Vagina (tissue), 2 donors: Measurements from ENCODE around the gene SNX24. TPM values are rescaled to one million over a fixed set of nuclear protein-coding genes. Genes with fewer than 3 reads are reported as not detected.
"Not testable (repeated sequence)": the region's sequence is repeated elsewhere in the genome, so short reads cannot be mapped to it uniquely, and the experiment has no call there.

Source experiments
- DNase-seq, 2 donors: peaks; one replicate each; pipeline ENCODE4 v3.0.0-alpha.2; 2017; ENCODE audit errors: extremely low spot score in 2 of 2
- H3K27ac ChIP-seq: fragments of 200-600 bp; sonication (generic); one replicate; pipeline ENCODE4 v1.5.1; 2019
- H3K27me3 ChIP-seq: fragments of 200-600 bp; sonication (generic); one replicate; pipeline ENCODE4 v1.5.1; 2019
- H3K36me3 ChIP-seq, 2 donors: fragments of 200-600 bp; sonication (generic); one replicate each; pipeline ENCODE4 v1.5.1; 2017 to 2019
- H3K4me1 ChIP-seq: fragments of 200-600 bp; sonication (generic); one replicate; pipeline ENCODE4 v1.5.1; 2019
- H3K4me3 ChIP-seq, 2 donors: fragments of 200-600 bp; sonication (generic); 1 replicate in 1 of 2; 2 replicates in 1 of 2; pipeline ENCODE4 v1.5.1; 2016 to 2019
- H3K9me3 ChIP-seq: fragments of 200-600 bp; sonication (generic); one replicate; pipeline ENCODE4 v1.5.1; 2019
- CTCF ChIP-seq, 3 experiments: fragments of 450-650 bp in 2 of 3; fragments of 200-600 bp in 1 of 3; sonication (generic) in 1 of 3; IDR thresholded peaks; one replicate each; pipeline ENCODE4 v1.5.1; 2017 to 2019; ENCODE audit warnings: antibody characterized with exemption in 3 of 3, mild to moderate bottlenecking in 2 of 3, moderate library complexity in 2 of 3
- POLR2A ChIP-seq, 2 donors: fragments of 450-650 bp; IDR thresholded peaks; one replicate each; pipeline ENCODE4 v1.6.1; 2017; ENCODE audit warnings: antibody characterized with exemption in 2 of 2, mild to moderate bottlenecking in 2 of 2, moderate library complexity in 2 of 2
- POLR2AphosphoS5 ChIP-seq, 2 donors: sonication (generic); formaldehyde crosslinking; IDR thresholded peaks; one replicate each; pipeline ENCODE4 v1.9.0; 2017; ENCODE audit warnings: antibody characterized with exemption in 2 of 2, mild to moderate bottlenecking in 2 of 2, low read depth in 1 of 2; ENCODE audit not compliant: insufficient read depth in 1 of 2
- intact Hi-C: fragments of 100-400 bp; cut with DNase I; formaldehyde crosslinking; loops from one replicate; pipeline ENCODE4 v1.15.1; 2023
- total RNA-seq: library from RNA; depleted of rRNA; stranded (reverse); fragments of >200 nt; gene quantifications from one replicate; pipeline ENCODE4 v1.2.3, GENCODE V29; 2016

Gene SNX24
- total RNA-seq, 1 donor from 2014 or later, result 19.4 TPM

- intact Hi-C loops, result no loop called here
- Histone ChIP-seq H3K4me3 (no peak overlapping the region), H3K27ac (no peak overlapping the region)
Measured at GRCh38 chr5:122965111-122965510, 119.7 kb downstream of the SNX24 start.

GRCh38 chr5:122967085-122967484, 121.7 kb downstream of the SNX24 start:
- TF ChIP-seq CTCF (IDR thresholded peaks at IDR 0.05), result no peak
- TF ChIP-seq POLR2A (IDR thresholded peaks at IDR 0.05), result no peak
- TF ChIP-seq POLR2AphosphoS5 (IDR thresholded peaks at IDR 0.05; ENCODE audit: insufficient read depth in 1 of 2, low read depth in 1 of 2), result no peak
- no peak for DNase-seq
- H3K4me1 ChIP-seq, result no peaks in the 10 kb centered on the region
- H3K27me3 ChIP-seq, result no peaks in the 10 kb centered on the region
- H3K4me3 ChIP-seq, result no peak overlapping the region
- H3K36me3 ChIP-seq, result no peaks in the 10 kb centered on the region
- no peaks in the 10 kb centered on the region for H3K9me3 ChIP-seq
- no peak overlapping the region for H3K27ac ChIP-seq
- intact Hi-C loops, result no loop called here

More at GRCh38 chr5:122965111-122965510, 119.7 kb downstream of the SNX24 start:
- Histone ChIP-seq H3K36me3 (no peaks in the 10 kb centered on the region), H3K4me1 (no peaks in the 10 kb centered on the region), H3K27me3 (no peaks in the 10 kb centered on the region), H3K9me3 (no peaks in the 10 kb centered on the region)
- DNase-seq, result no peak
- TF ChIP-seq POLR2A (IDR thresholded peaks at IDR 0.05) (no peak), CTCF (IDR thresholded peaks at IDR 0.05) (no peak), POLR2AphosphoS5 (IDR thresholded peaks at IDR 0.05; ENCODE audit: insufficient read depth in 1 of 2, low read depth in 1 of 2) (no peak)

GRCh38 chr5:122967625-122968024, 122.2 kb downstream of the SNX24 start:
- intact Hi-C loops, result no loop called here
- Histone ChIP-seq H3K4me3 (no peak overlapping the region), H3K27ac (no peak overlapping the region), H3K4me1 (no peaks in the 10 kb centered on the region), H3K9me3 (no peaks in the 10 kb centered on the region), H3K27me3 (no peaks in the 10 kb centered on the region), H3K36me3 (no peaks in the 10 kb centered on the region)
- no peak for DNase-seq
- TF ChIP-seq POLR2AphosphoS5 (IDR thresholded peaks at IDR 0.05; ENCODE audit: insufficient read depth in 1 of 2, low read depth in 1 of 2) (no peak), CTCF (IDR thresholded peaks at IDR 0.05) (no peak), POLR2A (IDR thresholded peaks at IDR 0.05) (no peak)

- intact Hi-C loops, H3K27ac ChIP-seq, DNase-seq: not testable (repeated sequence)
Measured at GRCh38 chr5:122968056-122968455, 122.6 kb downstream of the SNX24 start.

GRCh38 chr5:122971333-122971732, 125.9 kb downstream of the SNX24 start:
- Histone ChIP-seq H3K4me3 (no peak overlapping the region), H3K36me3 (no peaks in the 10 kb centered on the region), H3K27ac (no peak overlapping the region), H3K4me1 (no peaks in the 10 kb centered on the region), H3K9me3 (no peaks in the 10 kb centered on the region), H3K27me3 (no peaks in the 10 kb centered on the region)
- no peak for DNase-seq
- intact Hi-C loops, result no loop called here
- TF ChIP-seq POLR2AphosphoS5 (IDR thresholded peaks at IDR 0.05; ENCODE audit: insufficient read depth in 1 of 2, low read depth in 1 of 2) (no peak), POLR2A (IDR thresholded peaks at IDR 0.05) (no peak), CTCF (IDR thresholded peaks at IDR 0.05) (no peak)

More at GRCh38 chr5:122968056-122968455, 122.6 kb downstream of the SNX24 start:
- H3K27me3 ChIP-seq, H3K4me3 ChIP-seq, H3K36me3 ChIP-seq, H3K4me1 ChIP-seq, H3K9me3 ChIP-seq: not testable (repeated sequence)

- Histone ChIP-seq H3K27me3 (no peaks in the 10 kb centered on the region), H3K4me1 (no peaks in the 10 kb centered on the region), H3K36me3 (no peaks in the 10 kb centered on the region), H3K4me3 (no peak overlapping the region), H3K9me3 (no peaks in the 10 kb centered on the region), H3K27ac (no peak overlapping the region)
- no peak for DNase-seq
- TF ChIP-seq CTCF (IDR thresholded peaks at IDR 0.05) (no peak), POLR2A (IDR thresholded peaks at IDR 0.05) (no peak), POLR2AphosphoS5 (IDR thresholded peaks at IDR 0.05; ENCODE audit: insufficient read depth in 1 of 2, low read depth in 1 of 2) (no peak)
- intact Hi-C loops, result no loop called here
Measured at GRCh38 chr5:122972877-122973276, 127.5 kb downstream of the SNX24 start.

- H3K27me3 ChIP-seq, H3K4me1 ChIP-seq, DNase-seq, H3K9me3 ChIP-seq, H3K36me3 ChIP-seq, intact Hi-C loops, H3K27ac ChIP-seq, H3K4me3 ChIP-seq: not testable (repeated sequence)
Measured at GRCh38 chr5:122973759-122974158, 128.3 kb downstream of the SNX24 start.

GRCh38 chr5:122974251-122974650, 128.8 kb downstream of the SNX24 start:
- H3K27me3 ChIP-seq, DNase-seq, H3K4me1 ChIP-seq, intact Hi-C loops, H3K4me3 ChIP-seq, H3K27ac ChIP-seq, H3K9me3 ChIP-seq, H3K36me3 ChIP-seq: not testable (repeated sequence)
